HL-60 (cell line): ENCODE results near the gene TDRD10.

Source experiments
- DNase-seq, 2 experiments: peaks; one replicate each; pipeline ENCODE4 v3.0.0-alpha.2; 2010 to 2020; ENCODE audit warnings: low read depth in 1 of 2, low spot score in 1 of 2
- H3K27ac ChIP-seq: fragments of 250-450 bp; sonication (Bioruptor Pico); replicated peaks from 2 replicates; pipeline ENCODE4 v1.5.1; 2020; ENCODE audit warnings: mild to moderate bottlenecking, moderate library complexity
- H3K27me3 ChIP-seq: fragments of 250-450 bp; sonication (Bioruptor Pico); 2 replicates; pipeline ENCODE4 v1.5.1; 2021; ENCODE audit warnings: mild to moderate bottlenecking, moderate library complexity; ENCODE audit not compliant: insufficient read depth, poor library complexity, severe bottlenecking
- H3K4me3 ChIP-seq: replicated peaks from 2 replicates; pipeline ENCODE4 v1.5.1; 2011; ENCODE audit warnings: mild to moderate bottlenecking, control low read depth, low read length; ENCODE audit not compliant: insufficient read depth
- CTCF ChIP-seq: IDR thresholded peaks from one replicate; pipeline ENCODE4 v1.5.1; 2011; ENCODE audit warnings: low read length, control low read depth, inconsistent platforms; ENCODE audit not compliant: insufficient read depth
- GABPA ChIP-seq: IDR thresholded peaks from 2 replicates; pipeline ENCODE4 v1.6.1; 2012; ENCODE audit warnings: low read depth
- POLR2AphosphoS5 ChIP-seq: IDR thresholded peaks from 2 replicates; pipeline ENCODE4 v1.6.1; 2012; ENCODE audit warnings: low read depth
- REST ChIP-seq: IDR thresholded peaks from 2 replicates; pipeline ENCODE4 v1.6.1; 2012; ENCODE audit warnings: low read depth; ENCODE audit not compliant: insufficient replicate concordance
- SPI1 ChIP-seq: IDR thresholded peaks from 2 replicates; pipeline ENCODE4 v1.6.1; 2012; ENCODE audit warnings: low read depth, mild to moderate bottlenecking, borderline replicate concordance

Gene TDRD10

GRCh38 chr1:154549202-154549770, 47.3 kb downstream of the TDRD10 start:
- DNase-seq = no peak
- no peak overlapping the region for H3K4me3 ChIP-seq
- no peak overlapping the region for H3K27ac ChIP-seq
- TF ChIP-seq CTCF (no peak), REST (no peak), GABPA (no peak), SPI1 (no peak), POLR2AphosphoS5 (no peak)
- no peaks in the 10 kb centered on the region for H3K27me3 ChIP-seq

GRCh38 chr1:154550070-154550469, 48.1 kb downstream of the TDRD10 start:
- DNase-seq = no peak
- Histone ChIP-seq H3K27me3 (no peaks in the 10 kb centered on the region), H3K27ac (no peak overlapping the region), H3K4me3 (no peak overlapping the region)
- no peak for TF ChIP-seq GABPA
- no peak for TF ChIP-seq SPI1
- TF ChIP-seq REST = no peak
- TF ChIP-seq CTCF = no peak
- TF ChIP-seq POLR2AphosphoS5 = no peak

- Histone ChIP-seq H3K4me3 (no peak overlapping the region), H3K27me3 (no peaks in the 10 kb centered on the region), H3K27ac (no peak overlapping the region)
- no peak for TF ChIP-seq POLR2AphosphoS5
- DNase-seq = no peak
Observed at GRCh38 chr1:154550657-154551056, 48.6 kb downstream of the TDRD10 start.

- Histone ChIP-seq H3K27me3 (no peaks in the 10 kb centered on the region), H3K27ac (no peak overlapping the region), H3K4me3 (no peak overlapping the region)
- no peak for DNase-seq
- TF ChIP-seq POLR2AphosphoS5 (no peak), CTCF (no peak), GABPA (no peak), SPI1 (no peak), REST (no peak)
Observed at GRCh38 chr1:154551474-154551873, 49.5 kb downstream of the TDRD10 start.
